A204.1 (cell line): ENCODE results near the gene HLA-DMA.

ENCODE experiments used
- FAIRE-seq: peaks from 2 replicates; lab custom pipeline; 2012; peaks lifted over from hg19 to GRCh38; lab: Jason Lieb, UNC

Gene HLA-DMA

GRCh38 chr6:32974541-32975308 is 21.8 kb upstream of the HLA-DMA start:
- no peak for FAIRE-seq

- no peak for FAIRE-seq
Measured at GRCh38 chr6:32974016-32974333, 21.1 kb upstream of the HLA-DMA start.

- FAIRE-seq, result no peak
Measured at GRCh38 chr6:32973144-32974015, 20.5 kb upstream of the HLA-DMA start.

- FAIRE-seq, result no peak
Measured at GRCh38 chr6:32972353-32973143, 19.7 kb upstream of the HLA-DMA start.

- peak; percentile 96 for FAIRE-seq
Measured at GRCh38 chr6:32971581-32972352, 18.9 kb upstream of the HLA-DMA start.

- no peak for FAIRE-seq
Measured at GRCh38 chr6:32971242-32971580, 18.3 kb upstream of the HLA-DMA start.

- FAIRE-seq, result no peak
Measured at GRCh38 chr6:32970413-32971241, 17.7 kb upstream of the HLA-DMA start.

- peak; percentile 95 for FAIRE-seq
Measured at GRCh38 chr6:32969685-32970412, 17.0 kb upstream of the HLA-DMA start.

- FAIRE-seq, result no peak
Measured at GRCh38 chr6:32968867-32969684, 16.2 kb upstream of the HLA-DMA start.

- no peak for FAIRE-seq
Measured at GRCh38 chr6:32968093-32968866, 15.4 kb upstream of the HLA-DMA start, which contains the start of gene BRD2. BRD2 (plus strand) TSS chr6:32968594; CDS start chr6:32972899, 4,305 bp downstream.

- peak; percentile 91 for FAIRE-seq
Measured at GRCh38 chr6:32967151-32968091, 14.5 kb upstream of the HLA-DMA start.

- FAIRE-seq, result no peak
Measured at GRCh38 chr6:32964776-32965175, 11.9 kb upstream of the HLA-DMA start.

GRCh38 chr6:32963866-32964265 is 11.0 kb upstream of the HLA-DMA start:
- FAIRE-seq, result no peak

GRCh38 chr6:32962213-32962826 is 9.4 kb upstream of the HLA-DMA start:
- no peak for FAIRE-seq

- no peak for FAIRE-seq
Measured at GRCh38 chr6:32960563-32960962, 7.7 kb upstream of the HLA-DMA start.

GRCh38 chr6:32956176-32956575 is 3.3 kb upstream of the HLA-DMA start:
- no peak for FAIRE-seq
